Activated T-cell treated with anti-CD3 and anti-CD28 coated beads, Interleukin-2, amount 50 U/mL, for 72 hours (primary cell): ENCODE results near the gene AP2S1. TPM values are rescaled to one million over a fixed set of nuclear protein-coding genes. Genes with fewer than 3 reads are reported as not detected.
"Not testable (repeated sequence)": the region's sequence is repeated elsewhere in the genome, so short reads cannot be mapped to it uniquely, and the experiment has no call there.

Source experiments
- ATAC-seq, 2 donors: fragments of 150-1000 bp; cut with Tn5 transposase; replicated peaks in 1 of 2; 2 replicates each; pipeline ENCODE4 v1.10.0; 2021; ENCODE audit warnings: moderate library complexity in 2 of 2, mild to moderate bottlenecking in 1 of 2
- DNase-seq, 2 donors: peaks; one replicate each; pipeline ENCODE4 v3.0.0; 2021 to 2022; ENCODE audit warnings: mixed read lengths in 1 of 2
- H3K27ac Mint-ChIP-seq: one replicate; pipeline ENCODE4 v1.8.0; 2022; ENCODE audit warnings: mild to moderate bottlenecking, moderate library complexity, mixed read lengths
- H3K27me3 Mint-ChIP-seq: one replicate; pipeline ENCODE4 v1.8.0; 2022; ENCODE audit warnings: low read depth, mixed read lengths
- H3K36me3 Mint-ChIP-seq, 2 donors: one replicate each; pipeline ENCODE4 v1.8.0; 2022; ENCODE audit warnings: mixed read lengths in 2 of 2, mild to moderate bottlenecking in 1 of 2; ENCODE audit not compliant: insufficient read depth in 2 of 2
- H3K4me1 Mint-ChIP-seq: one replicate; pipeline ENCODE4 v1.8.0; 2022; ENCODE audit warnings: low read depth, mixed read lengths
- H3K4me3 Mint-ChIP-seq, 2 donors: one replicate each; pipeline ENCODE4 v1.8.0; 2022; ENCODE audit warnings: mild to moderate bottlenecking in 2 of 2, mixed read lengths in 2 of 2, moderate library complexity in 2 of 2
- H3K9me3 Mint-ChIP-seq, 2 donors: one replicate each; pipeline ENCODE4 v1.8.0; 2022; ENCODE audit warnings: mixed read lengths in 2 of 2
- total RNA-seq, 2 donors: library from RNA; stranded (reverse); gene quantifications; one replicate each; pipeline ENCODE4 v1.2.3, GENCODE V29; 2022

Gene AP2S1
- total RNA-seq, 2 donors from 2014 or later, result 61.7 to 64.3 TPM

DNA sequence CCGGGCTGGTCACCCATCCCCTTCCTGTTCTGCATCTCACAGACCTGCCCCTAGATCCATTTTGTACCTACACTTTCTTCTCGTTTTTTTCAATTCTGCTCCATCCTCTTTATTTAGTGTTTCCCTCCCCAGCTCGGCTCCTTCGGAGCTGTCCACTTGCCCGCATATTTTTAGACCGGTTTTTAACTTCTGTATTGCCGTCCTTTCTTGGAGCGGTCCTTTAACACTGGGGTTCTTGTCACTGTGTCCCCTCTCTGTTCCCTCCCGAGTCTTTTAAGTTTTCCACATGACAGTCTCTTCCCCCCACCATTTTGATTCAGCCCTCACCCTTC, 11.8 kb upstream of the AP2S1 start:
- peaks cover 43% of the 10 kb centered on the region for H3K4me1 Mint-ChIP-seq
- ATAC-seq, result no peak
- no peaks in the 10 kb centered on the region for H3K27me3 Mint-ChIP-seq
- H3K36me3 Mint-ChIP-seq, result peaks cover 0 to 4% of the 10 kb centered on the region in 2 donors
- no peak overlapping the region for H3K27ac Mint-ChIP-seq
- DNase-seq, result no peak
- no peak overlapping the region for H3K4me3 Mint-ChIP-seq
- no peaks in the 10 kb centered on the region for H3K9me3 Mint-ChIP-seq

GRCh38 chr19:46861691-46862502, 11.3 kb upstream of the AP2S1 start:
- Mint-ChIP-seq H3K4me3 (no peak overlapping the region), H3K27ac (no peak overlapping the region), H3K27me3 (no peaks in the 10 kb centered on the region), H3K36me3 (peaks cover 0 to 4% of the 10 kb centered on the region in 2 donors), H3K9me3 (no peaks in the 10 kb centered on the region), H3K4me1 (peaks cover 37% of the 10 kb centered on the region)
- ATAC-seq (no peak), DNase-seq (peak in 1 of 2 donors; percentile 21)

DNA sequence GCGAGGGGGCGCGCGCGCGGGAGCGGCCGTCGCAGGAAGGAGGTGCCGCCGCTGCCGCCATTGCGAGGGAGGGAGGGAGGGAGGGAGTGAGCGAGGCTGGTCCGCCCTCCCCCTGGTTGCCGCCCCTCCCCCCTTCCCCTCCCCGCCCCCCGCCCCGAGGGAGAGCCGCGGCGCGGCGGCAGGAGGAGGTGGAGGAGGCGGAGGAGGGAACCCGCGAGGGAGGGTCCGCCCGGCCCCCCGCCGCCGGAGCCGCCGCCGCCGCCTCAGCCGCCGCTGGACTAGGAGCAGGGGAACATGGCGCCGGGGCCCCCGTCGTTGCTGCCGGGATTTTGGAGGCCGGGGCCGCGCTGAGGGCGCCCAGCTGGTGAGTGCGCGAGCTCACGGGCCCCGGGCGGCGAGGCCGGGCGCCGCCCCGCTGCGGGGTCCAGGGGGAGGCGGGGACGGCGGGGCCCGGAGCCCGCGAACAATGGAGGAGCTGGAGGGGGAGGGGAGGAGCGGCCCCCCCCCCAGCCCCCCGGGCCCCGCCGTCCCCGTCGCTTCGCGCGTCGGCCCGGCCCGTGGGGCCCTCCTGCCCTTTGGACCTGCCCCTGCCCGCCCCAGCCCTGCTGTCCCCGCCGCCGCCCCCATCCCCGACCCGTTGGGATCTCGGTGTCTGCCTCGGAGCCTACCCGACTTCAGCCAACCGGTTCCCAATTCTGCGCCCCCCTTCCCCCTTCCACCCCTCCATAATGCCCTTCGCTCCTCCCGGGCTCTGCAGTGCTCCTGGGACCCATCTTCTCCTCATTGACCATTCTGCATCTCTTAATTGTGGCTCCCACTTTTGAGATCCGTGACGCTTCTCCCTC, 10.4 kb upstream of the AP2S1 start, which contains the start of gene ARHGAP35:
ARHGAP35 (plus strand) TSS at position 152 of the 845 bp plus-strand sequence. CDS start 57,679 bp downstream, outside the sequence.
- DNase-seq, result peak in 1 of 2 donors; percentile 23
- H3K4me1 Mint-ChIP-seq, result peaks cover 36% of the 10 kb centered on the region
- ATAC-seq, result peak in 1 of 2 donors; percentile 2
- H3K36me3 Mint-ChIP-seq, result peaks cover 0 to 4% of the 10 kb centered on the region in 2 donors
- H3K4me3 Mint-ChIP-seq, result peak within 1 kb of the TSS; percentile 82 to 91
- peak within 1 kb of the TSS; percentile 94 for H3K27ac Mint-ChIP-seq
- no peaks in the 10 kb centered on the region for H3K9me3 Mint-ChIP-seq
- H3K27me3 Mint-ChIP-seq, result no peaks in the 10 kb centered on the region

GRCh38 chr19:46860125-46860845, 9.6 kb upstream of the AP2S1 start:
- peaks cover 36% of the 10 kb centered on the region for H3K4me1 Mint-ChIP-seq
- peak; percentile 95 to 98 for DNase-seq
- no peaks in the 10 kb centered on the region for H3K9me3 Mint-ChIP-seq
- no peaks in the 10 kb centered on the region for H3K27me3 Mint-ChIP-seq
- peak overlapping the region; percentile 82 to 91 for H3K4me3 Mint-ChIP-seq
- peaks cover 0 to 4% of the 10 kb centered on the region in 2 donors for H3K36me3 Mint-ChIP-seq
- ATAC-seq, result peak; percentile 86 to 87
- H3K27ac Mint-ChIP-seq, result peak overlapping the region; percentile 94

GRCh38 chr19:46859637-46860124, 9.0 kb upstream of the AP2S1 start:
- no peaks in the 10 kb centered on the region for H3K27me3 Mint-ChIP-seq
- ATAC-seq (no peak), DNase-seq (no peak)
- peak overlapping the region; percentile 82 to 91 for H3K4me3 Mint-ChIP-seq
- H3K4me1 Mint-ChIP-seq, result peaks cover 32% of the 10 kb centered on the region
- peaks cover 0 to 4% of the 10 kb centered on the region in 2 donors for H3K36me3 Mint-ChIP-seq
- H3K9me3 Mint-ChIP-seq, result no peaks in the 10 kb centered on the region
- peak overlapping the region; percentile 72 for H3K27ac Mint-ChIP-seq

DNA sequence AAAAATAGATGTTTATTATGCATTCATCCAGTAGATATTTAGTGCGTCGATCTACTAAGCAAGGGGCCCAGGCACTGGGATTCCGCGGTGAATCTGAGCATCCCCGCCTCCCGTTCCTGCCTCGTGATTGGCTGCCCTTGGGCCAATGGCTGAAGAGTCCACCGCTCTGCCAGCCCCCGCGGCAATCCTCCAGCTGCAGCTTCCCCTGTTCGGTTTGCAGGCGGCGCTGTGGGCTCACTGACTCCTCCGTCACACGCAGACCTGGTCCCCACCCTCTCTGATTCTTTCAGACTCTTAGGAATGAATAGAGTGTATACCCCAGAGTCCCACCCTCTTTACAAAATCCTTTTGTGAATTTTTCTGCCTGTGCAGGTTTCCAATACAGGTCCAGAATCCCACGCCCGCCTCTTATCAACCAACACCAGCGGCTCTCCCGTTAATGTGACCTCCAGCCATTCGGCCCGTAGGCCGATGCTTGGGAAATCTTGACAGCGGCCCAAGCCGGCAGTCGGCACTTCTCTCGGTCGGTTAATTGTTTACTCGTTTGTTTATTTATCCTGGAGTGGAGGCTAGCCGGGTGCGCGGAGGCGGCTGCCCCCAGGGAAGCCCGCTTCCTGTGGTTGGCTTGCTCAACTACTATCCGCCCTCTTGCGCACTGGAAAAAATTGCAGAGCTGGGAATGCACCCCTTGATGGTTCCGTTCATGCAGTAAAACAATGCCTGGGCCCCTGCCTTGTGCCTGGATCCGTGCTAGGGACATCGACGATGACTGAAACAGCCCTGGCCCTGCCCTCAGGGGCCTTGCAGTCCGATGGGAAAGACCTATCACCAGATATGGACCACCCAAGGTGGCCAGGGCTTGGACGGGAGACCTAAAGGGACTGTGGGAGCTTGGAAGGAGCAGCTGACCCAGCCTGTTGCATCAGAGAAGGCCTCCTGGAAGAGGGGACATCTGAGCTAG, 5.7 kb upstream of the AP2S1 start:
- Mint-ChIP-seq H3K4me1 (peaks cover 32% of the 10 kb centered on the region), H3K27ac (peak overlapping the region; percentile 22), H3K4me3 (peak overlapping the region; percentile 80 to 87), H3K36me3 (peaks cover 0 to 4% of the 10 kb centered on the region in 2 donors), H3K27me3 (no peaks in the 10 kb centered on the region), H3K9me3 (no peaks in the 10 kb centered on the region)
- ATAC-seq (peak; percentile 66 to 70), DNase-seq (peak; percentile 91 to 95)

- H3K9me3 Mint-ChIP-seq, result not testable (repeated sequence)
Measured at GRCh38 chr19:46854698-46855097, 4.1 kb upstream of the AP2S1 start.

GRCh38 chr19:46852830-46853229, 2.2 kb upstream of the AP2S1 start:
- H3K4me3 Mint-ChIP-seq, result no peak overlapping the region
- no peaks in the 10 kb centered on the region for H3K9me3 Mint-ChIP-seq
- H3K27me3 Mint-ChIP-seq, result no peaks in the 10 kb centered on the region
- H3K27ac Mint-ChIP-seq, result no peak overlapping the region
- ATAC-seq (no peak), DNase-seq (no peak)
- peaks cover 33% of the 10 kb centered on the region for H3K4me1 Mint-ChIP-seq
- H3K36me3 Mint-ChIP-seq, result no peaks in the 10 kb centered on the region

More at GRCh38 chr19:46854698-46855097, 4.1 kb upstream of the AP2S1 start:
- H3K27me3 Mint-ChIP-seq, H3K36me3 Mint-ChIP-seq, H3K27ac Mint-ChIP-seq, H3K4me3 Mint-ChIP-seq, ATAC-seq, DNase-seq: not testable (repeated sequence)
- H3K4me1 Mint-ChIP-seq, result peaks cover 34% of the 10 kb centered on the region

GRCh38 chr19:46849610-46850009, 1.0 kb downstream of the AP2S1 start:
- ATAC-seq, result no peak
- peak overlapping the region; percentile 85 to 92 for H3K4me3 Mint-ChIP-seq
- H3K9me3 Mint-ChIP-seq, result no peaks in the 10 kb centered on the region
- H3K36me3 Mint-ChIP-seq, result peaks cover 0 to 3% of the 10 kb centered on the region in 2 donors
- H3K27me3 Mint-ChIP-seq, result no peaks in the 10 kb centered on the region
- DNase-seq, result no peak
- peaks cover 22% of the 10 kb centered on the region for H3K4me1 Mint-ChIP-seq
- peak overlapping the region; percentile 41 for H3K27ac Mint-ChIP-seq

- H3K27me3 Mint-ChIP-seq, result no peaks in the 10 kb centered on the region
- no peak overlapping the region for H3K27ac Mint-ChIP-seq
- H3K4me3 Mint-ChIP-seq, result no peak overlapping the region
- peaks cover 2 to 7% of the 10 kb centered on the region in 2 donors for H3K36me3 Mint-ChIP-seq
- DNase-seq, result no peak
- ATAC-seq, result no peak
- peaks cover 22% of the 10 kb centered on the region for H3K4me1 Mint-ChIP-seq
- no peaks in the 10 kb centered on the region for H3K9me3 Mint-ChIP-seq
Measured at GRCh38 chr19:46848389-46848788, 2.3 kb downstream of the AP2S1 start.

DNA sequence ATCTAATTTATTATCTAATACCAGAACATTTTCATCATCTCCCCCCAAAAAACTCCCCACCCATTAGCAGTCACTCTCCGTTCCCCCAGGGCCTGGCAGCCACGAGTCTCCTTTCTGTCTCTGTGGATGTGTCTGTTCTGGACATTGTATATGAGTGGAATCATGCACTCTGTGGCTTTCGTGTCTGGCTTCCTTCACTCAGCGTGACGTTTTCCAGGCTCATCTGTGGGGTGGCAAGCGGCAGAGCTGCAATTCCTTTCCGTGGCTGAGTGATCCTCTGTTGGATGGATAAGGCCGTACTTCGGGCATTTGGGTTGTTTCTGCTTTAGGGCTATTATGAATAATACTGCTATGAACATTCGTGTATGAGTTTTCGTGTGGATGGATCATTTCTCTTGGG, 3.1 kb downstream of the AP2S1 start:
- no peak overlapping the region for H3K4me3 Mint-ChIP-seq

More for the DNA sequence above, 3.1 kb downstream of the AP2S1 start:
- Mint-ChIP-seq H3K27me3 (no peaks in the 10 kb centered on the region), H3K27ac (no peak overlapping the region), H3K4me1 (peaks cover 22% of the 10 kb centered on the region), H3K9me3 (no peaks in the 10 kb centered on the region), H3K36me3 (peaks cover 2 to 7% of the 10 kb centered on the region in 2 donors)
- DNase-seq, result no peak
- no peak for ATAC-seq
